GM23248 (cell line): ENCODE results near the gene WARS2. TPM values are rescaled to one million over a fixed set of nuclear protein-coding genes. Genes with fewer than 3 reads are reported as not detected.

Experiments used
- DNase-seq: peaks from one replicate; pipeline ENCODE4 v3.0.0-alpha.2; 2015
- H2AFZ ChIP-seq: fragments of 200-600 bp; sonication (generic); 2 replicates; pipeline ENCODE4 v1.6.1; 2016; ENCODE audit warnings: antibody characterized with exemption
- H3F3A ChIP-seq: fragments of 200-600 bp; sonication (generic); 2 replicates; pipeline ENCODE4 v1.6.1; 2016; ENCODE audit warnings: mild to moderate bottlenecking, antibody characterized with exemption, mixed run types; ENCODE audit not compliant: insufficient read depth
- H3K27ac ChIP-seq: fragments of 200-600 bp; sonication (generic); 2 replicates; pipeline ENCODE4 v1.5.1; 2016; ENCODE audit warnings: mild to moderate bottlenecking
- H3K27me3 ChIP-seq: fragments of 200-600 bp; sonication (generic); replicated peaks from 2 replicates; pipeline ENCODE4 v1.6.1; 2016; ENCODE audit warnings: mild to moderate bottlenecking; ENCODE audit not compliant: insufficient read depth
- H3K36me3 ChIP-seq: fragments of 200-600 bp; sonication (generic); 2 replicates; pipeline ENCODE4 v1.6.1; 2016; ENCODE audit warnings: low read depth, mild to moderate bottlenecking
- H3K4me1 ChIP-seq: fragments of 200-600 bp; sonication (generic); 2 replicates; pipeline ENCODE4 v1.6.1; 2016; ENCODE audit warnings: mild to moderate bottlenecking; ENCODE audit not compliant: insufficient read depth
- H3K4me2 ChIP-seq: fragments of 200-600 bp; sonication (generic); one replicate; pipeline ENCODE4 v1.6.1; 2016; ENCODE audit warnings: mild to moderate bottlenecking; ENCODE audit not compliant: unreplicated experiment
- H3K4me3 ChIP-seq: fragments of 200-600 bp; sonication (generic); 2 replicates; pipeline ENCODE4 v1.5.1; 2016; ENCODE audit warnings: mild to moderate bottlenecking
- H3K79me2 ChIP-seq: fragments of 200-600 bp; sonication (generic); 2 replicates; pipeline ENCODE4 v1.6.1; 2016; ENCODE audit warnings: mild to moderate bottlenecking; ENCODE audit not compliant: insufficient read depth
- H3K9ac ChIP-seq: fragments of 200-600 bp; sonication (generic); 2 replicates; pipeline ENCODE4 v1.6.1; 2016; ENCODE audit warnings: mild to moderate bottlenecking
- H3K9me2 ChIP-seq: fragments of 200-600 bp; sonication (generic); 2 replicates; pipeline ENCODE4 v1.6.1; 2016; ENCODE audit warnings: mixed run types, mild to moderate bottlenecking, moderate library complexity; ENCODE audit not compliant: insufficient read depth
- H3K9me3 ChIP-seq: fragments of 200-600 bp; sonication (generic); one replicate; pipeline ENCODE4 v1.6.1; 2017; ENCODE audit warnings: low read depth
- H4K20me1 ChIP-seq: fragments of 200-600 bp; sonication (generic); 2 replicates; pipeline ENCODE4 v1.6.0; 2016; ENCODE audit not compliant: insufficient read depth
- EZH2 ChIP-seq: fragments of 200-600 bp; sonication (generic); IDR thresholded peaks from 2 replicates; pipeline ENCODE4 v1.6.1; 2018; ENCODE audit warnings: antibody characterized with exemption, mild to moderate bottlenecking; ENCODE audit not compliant: insufficient read depth, poor library complexity, severe bottlenecking
- EZH2phosphoT487 ChIP-seq: fragments of 200-600 bp; sonication (generic); IDR thresholded peaks from 2 replicates; pipeline ENCODE4 v1.6.1; 2018; ENCODE audit warnings: antibody characterized with exemption, moderate library complexity, mild to moderate bottlenecking, low read depth; ENCODE audit not compliant: insufficient read depth
- WGBS, 2 experiments: methylation state at CpG; one replicate each; pipeline ENCODE4 v1.1.6; 2015 to 2017; ENCODE audit warnings: low lambda C conversion rate in 2 of 2, low coverage in 1 of 2; ENCODE audit errors: missing lambda C conversion rate in 2 of 2; 5-methylcytosine and 5-hydroxymethylcytosine counted together
- in situ Hi-C: fragments of 300-500 bp; cut with MboI; formaldehyde crosslinking; loops from 2 replicates; pipeline ENCODE4 v1.15.0; 2020
- polyA plus RNA-seq: library from polyadenylated mRNA; unstranded; fragments of >200 nt; fragmentation: Nextera tagmentation; extraction: Ambion mirVana; gene quantifications from 2 replicates; pipeline ENCODE4 v1.2.1, GENCODE V29; 2016
- total RNA-seq: library from RNA; depleted of rRNA; stranded (reverse); fragments of >200 nt; shearing (Covaris generic); gene quantifications from 2 replicates; pipeline ENCODE4 v1.2.3, GENCODE V29; 2014

The WARS2 gene
- total and polyA plus RNA-seq, 2 experiments from 2014 or later = 7.9 to 13.8 TPM

DNA sequence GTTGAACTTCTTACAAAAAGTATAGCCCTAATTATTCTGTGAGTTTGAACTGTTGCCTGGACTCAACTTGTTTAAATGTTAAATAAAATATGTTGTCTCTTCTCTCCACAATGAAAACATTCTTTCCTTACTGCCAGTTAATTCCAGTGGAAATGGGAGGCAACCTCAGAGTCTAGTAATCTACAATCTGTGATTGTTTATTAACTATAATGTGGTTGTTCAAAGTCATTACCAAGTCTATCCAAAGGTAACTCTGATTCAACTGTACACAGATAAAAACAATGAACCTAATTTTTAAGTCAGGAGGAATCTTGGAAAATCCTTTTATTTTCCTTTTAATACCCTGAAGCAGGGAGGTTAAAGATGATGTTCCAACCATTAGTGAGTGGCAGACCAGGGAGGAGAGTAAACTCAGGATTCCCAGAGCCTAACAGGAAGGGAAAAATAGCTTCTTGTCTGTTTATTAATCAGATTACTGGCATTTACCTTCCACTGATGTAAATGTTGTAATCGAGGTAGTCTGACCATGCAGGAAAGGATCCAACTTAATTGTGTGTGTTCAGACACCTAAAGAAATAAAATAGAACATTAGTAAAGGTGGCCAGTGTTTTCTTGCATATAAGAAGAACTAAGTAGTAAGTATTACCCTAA lies 95.2 kb downstream of the WARS2 start:
- in situ Hi-C loops = no loop called here
- no peak overlapping the region for H3K4me3 ChIP-seq
- peaks cover 36% of the 10 kb centered on the region for H3K4me1 ChIP-seq
- peaks cover 33% of the 10 kb centered on the region for H3F3A ChIP-seq
- 88 to 100% methylated on average over 1 of the region's 1 CpG for WGBS, 2 experiments
- H4K20me1 ChIP-seq = no peaks in the 10 kb centered on the region
- no peaks in the 10 kb centered on the region for H3K27me3 ChIP-seq
- H3K79me2 ChIP-seq = no peaks in the 10 kb centered on the region
- no peak overlapping the region for H3K27ac ChIP-seq
- no peaks in the 10 kb centered on the region for H3K36me3 ChIP-seq
- H3K9me3 ChIP-seq = no peaks in the 10 kb centered on the region
- H3K9ac ChIP-seq = no peak overlapping the region
- H3K9me2 ChIP-seq = no peaks in the 10 kb centered on the region
- TF ChIP-seq EZH2phosphoT487 (no peak), EZH2 (no peak)
- no peak overlapping the region for H2AFZ ChIP-seq
- H3K4me2 ChIP-seq = no peak overlapping the region
- no peak for DNase-seq

- H4K20me1 ChIP-seq = no peaks in the 10 kb centered on the region
- no peaks in the 10 kb centered on the region for H3K36me3 ChIP-seq
- peaks cover 18% of the 10 kb centered on the region for H3K4me1 ChIP-seq
- H3F3A ChIP-seq = peaks cover 12% of the 10 kb centered on the region
- H3K4me2 ChIP-seq = no peak overlapping the region
- H3K9me3 ChIP-seq = no peaks in the 10 kb centered on the region
- WGBS, 2 experiments = 14 to 18% methylated on average over 2 of the region's 2 CpGs
- H3K4me3 ChIP-seq = no peak overlapping the region
- H3K27me3 ChIP-seq = no peaks in the 10 kb centered on the region
- TF ChIP-seq EZH2phosphoT487 (no peak), EZH2 (no peak)
- H3K9ac ChIP-seq = no peak overlapping the region
- H3K79me2 ChIP-seq = no peaks in the 10 kb centered on the region
- H3K9me2 ChIP-seq = no peaks in the 10 kb centered on the region
- no peak overlapping the region for H2AFZ ChIP-seq
- DNase-seq = peak; percentile 76
- in situ Hi-C loops = no loop called here
- no peak overlapping the region; the same call in 1 of the 2 replicates for H3K27ac ChIP-seq
Observed at GRCh38 chr1:119040906-119041305, 99.5 kb downstream of the WARS2 start.

DNA sequence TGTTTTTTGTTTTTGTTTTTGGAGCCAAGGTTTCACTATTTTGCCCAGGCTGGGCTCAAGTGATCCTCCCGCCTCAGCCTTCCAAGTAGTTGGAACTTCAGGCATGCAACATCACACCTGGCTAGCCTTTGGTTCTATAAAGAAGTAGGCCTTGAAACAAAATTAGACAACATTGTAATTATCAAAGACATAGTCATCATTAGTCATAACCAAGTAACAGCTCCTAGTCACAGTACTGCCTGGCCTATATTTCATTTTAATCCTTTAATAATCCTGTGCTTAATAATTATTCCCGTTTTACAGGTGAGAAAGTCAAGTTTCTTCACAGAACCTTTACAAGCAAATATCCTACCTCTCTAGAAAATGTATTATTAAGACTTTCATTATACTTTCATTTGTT lies 100.0 kb downstream of the WARS2 start:
- Histone ChIP-seq H3K4me1 (peaks cover 13% of the 10 kb centered on the region), H3K4me2 (no peak overlapping the region), H3K27ac (no peak overlapping the region; the same call in 1 of the 2 replicates), H3K9me3 (no peaks in the 10 kb centered on the region), H3K36me3 (no peaks in the 10 kb centered on the region), H3K4me3 (no peak overlapping the region), H3K9me2 (no peaks in the 10 kb centered on the region), H3K9ac (no peak overlapping the region), H3K79me2 (no peaks in the 10 kb centered on the region), H2AFZ (no peak overlapping the region), H3F3A (peaks cover 8% of the 10 kb centered on the region; the same call in 1 of the 2 replicates), H3K27me3 (no peaks in the 10 kb centered on the region), H4K20me1 (no peaks in the 10 kb centered on the region)
- DNase-seq = peak; percentile 46
- in situ Hi-C loops = no loop called here
- WGBS, 2 experiments = 70 to 76% methylated on average over 2 of the region's 2 CpGs
- TF ChIP-seq EZH2phosphoT487 (no peak), EZH2 (no peak)

DNA sequence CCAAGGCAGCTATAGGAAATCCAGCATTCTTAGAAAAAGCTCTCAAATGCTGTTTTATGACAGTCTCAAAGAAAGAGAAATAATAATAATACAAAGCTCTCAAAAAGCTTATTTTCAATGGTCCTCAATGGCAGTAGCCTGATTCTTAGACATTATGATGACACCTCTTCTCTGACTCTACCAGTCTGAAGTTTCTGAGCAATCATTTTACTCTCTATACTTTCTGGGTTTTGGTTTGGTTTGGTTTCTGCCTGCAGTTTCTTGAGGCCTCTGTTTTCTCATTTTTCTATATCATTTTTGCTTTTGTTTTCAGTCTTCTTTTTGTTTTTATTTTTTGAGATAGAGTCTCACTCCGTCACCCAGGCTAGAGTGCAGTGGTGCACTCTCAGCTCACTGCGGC lies 102.1 kb downstream of the WARS2 start:
- Histone ChIP-seq H4K20me1 (no peaks in the 10 kb centered on the region), H3K79me2 (no peaks in the 10 kb centered on the region), H2AFZ (no peak overlapping the region), H3K4me3 (no peak overlapping the region), H3K4me1 (peaks cover 11% of the 10 kb centered on the region), H3K27ac (no peak overlapping the region), H3K4me2 (no peak overlapping the region), H3K27me3 (no peaks in the 10 kb centered on the region), H3K9ac (no peak overlapping the region), H3K9me2 (no peaks in the 10 kb centered on the region), H3F3A (peaks cover 3% of the 10 kb centered on the region; the same call in 1 of the 2 replicates), H3K9me3 (no peaks in the 10 kb centered on the region), H3K36me3 (no peaks in the 10 kb centered on the region)
- no peak for DNase-seq
- WGBS, 2 experiments = 97 to 100% methylated on average over 2 of the region's 2 CpGs
- in situ Hi-C loops = no loop called here
- no peak for TF ChIP-seq EZH2
- TF ChIP-seq EZH2phosphoT487 = no peak
